HFFc6 (cell line): ENCODE data around the gene CISD1. TPM values are rescaled to one million over a fixed set of nuclear protein-coding genes. Genes with fewer than 3 reads are reported as not detected.

Source experiments
- DNase-seq: peaks from one replicate; pipeline ENCODE4 v3.0.0-alpha.2; 2018
- H3K27ac Mint-ChIP-seq: 2 replicates; pipeline ENCODE4 v1.8.0; 2020; ENCODE audit warnings: mild to moderate bottlenecking, mixed read lengths
- H3K27me3 Mint-ChIP-seq: 2 replicates; pipeline ENCODE4 v1.8.0; 2021; ENCODE audit warnings: mild to moderate bottlenecking, moderate library complexity, mixed read lengths; ENCODE audit not compliant: insufficient read depth
- H3K36me3 Mint-ChIP-seq: 2 replicates; pipeline ENCODE4 v1.8.0; 2021; ENCODE audit warnings: low read depth, mixed read lengths
- H3K4me1 Mint-ChIP-seq: 2 replicates; pipeline ENCODE4 v1.8.0; 2020; ENCODE audit warnings: low read depth, mixed read lengths
- H3K4me3 Mint-ChIP-seq: 2 replicates; pipeline ENCODE4 v1.8.0; 2020; ENCODE audit warnings: mild to moderate bottlenecking, moderate library complexity, mixed read lengths
- H3K9me3 Mint-ChIP-seq: 2 replicates; pipeline ENCODE4 v1.8.0; 2020; ENCODE audit warnings: mild to moderate bottlenecking, mixed read lengths
- total RNA-seq, 6 experiments: library from RNA; stranded (reverse); fragmentation: NEBNext Ultra II Directional; extraction: Animal tissue kit (Norgen Biotek cat#: 25700); gene quantifications; 2 replicates in 1 of 6; 3 replicates in 5 of 6; pipeline ENCODE4 v1.2.3, GENCODE V29; 2021
- TF ChIP-seq, protein P1 (sequence below): fragments of 200-600 bp; sonication (generic); IDR thresholded peaks from 2 replicates; pipeline ENCODE4 v1.5.0; 2021; ENCODE audit warnings: antibody characterized with exemption, mild to moderate bottlenecking

The CISD1 gene
- total RNA-seq, 6 experiments from 2014 or later = 36.6 to 55.3 (median 43.8) TPM

DNA sequence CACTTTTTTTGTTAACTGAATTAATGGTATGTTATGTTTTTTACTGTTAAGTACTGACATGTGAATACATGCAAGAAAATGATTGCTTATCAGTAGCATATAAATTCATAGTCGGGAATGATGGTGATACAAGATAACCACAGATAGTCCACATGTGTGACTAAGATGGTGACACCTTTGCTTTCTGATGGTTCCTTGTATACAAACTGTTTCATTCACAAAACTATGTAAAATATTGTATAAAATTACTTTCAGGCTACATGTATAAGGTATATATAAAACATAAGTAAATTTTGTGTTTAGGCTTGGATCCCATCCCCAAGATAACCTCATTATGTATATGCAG, 10.0 kb downstream of the CISD1 start:
- Mint-ChIP-seq H3K4me3 (no peak overlapping the region), H3K27me3 (no peaks in the 10 kb centered on the region), H3K36me3 (peaks cover 21% of the 10 kb centered on the region), H3K4me1 (peaks cover 58% of the 10 kb centered on the region), H3K27ac (no peak overlapping the region), H3K9me3 (no peaks in the 10 kb centered on the region)
- DNase-seq = no peak
- TF ChIP-seq, protein P1, sequence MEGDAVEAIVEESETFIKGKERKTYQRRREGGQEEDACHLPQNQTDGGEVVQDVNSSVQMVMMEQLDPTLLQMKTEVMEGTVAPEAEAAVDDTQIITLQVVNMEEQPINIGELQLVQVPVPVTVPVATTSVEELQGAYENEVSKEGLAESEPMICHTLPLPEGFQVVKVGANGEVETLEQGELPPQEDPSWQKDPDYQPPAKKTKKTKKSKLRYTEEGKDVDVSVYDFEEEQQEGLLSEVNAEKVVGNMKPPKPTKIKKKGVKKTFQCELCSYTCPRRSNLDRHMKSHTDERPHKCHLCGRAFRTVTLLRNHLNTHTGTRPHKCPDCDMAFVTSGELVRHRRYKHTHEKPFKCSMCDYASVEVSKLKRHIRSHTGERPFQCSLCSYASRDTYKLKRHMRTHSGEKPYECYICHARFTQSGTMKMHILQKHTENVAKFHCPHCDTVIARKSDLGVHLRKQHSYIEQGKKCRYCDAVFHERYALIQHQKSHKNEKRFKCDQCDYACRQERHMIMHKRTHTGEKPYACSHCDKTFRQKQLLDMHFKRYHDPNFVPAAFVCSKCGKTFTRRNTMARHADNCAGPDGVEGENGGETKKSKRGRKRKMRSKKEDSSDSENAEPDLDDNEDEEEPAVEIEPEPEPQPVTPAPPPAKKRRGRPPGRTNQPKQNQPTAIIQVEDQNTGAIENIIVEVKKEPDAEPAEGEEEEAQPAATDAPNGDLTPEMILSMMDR = no peak

DNA sequence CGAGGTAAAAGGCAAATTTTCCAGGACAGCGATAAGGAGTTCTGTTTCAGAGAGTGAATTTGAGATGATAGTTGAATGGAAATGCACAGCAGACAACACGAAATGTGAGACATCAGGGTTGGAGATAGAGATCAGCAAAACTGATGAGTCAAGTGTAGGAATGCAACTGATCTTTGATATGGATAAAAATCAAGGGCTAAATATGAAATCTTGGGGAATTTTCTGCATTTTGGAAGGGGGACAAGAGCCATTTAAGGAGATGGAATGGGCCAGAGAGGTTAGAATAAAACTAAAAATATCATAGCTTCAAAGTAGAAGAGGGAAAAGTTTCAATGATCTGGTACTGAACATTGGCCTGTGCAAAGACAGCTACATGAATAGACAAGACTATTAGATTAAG, 11.5 kb downstream of the CISD1 start:
- H3K9me3 Mint-ChIP-seq = no peaks in the 10 kb centered on the region
- H3K36me3 Mint-ChIP-seq = peaks cover 21% of the 10 kb centered on the region
- no peaks in the 10 kb centered on the region for H3K27me3 Mint-ChIP-seq
- TF ChIP-seq, protein P1 = no peak
- H3K4me1 Mint-ChIP-seq = peaks cover 42% of the 10 kb centered on the region
- H3K27ac Mint-ChIP-seq = peak overlapping the region; percentile 41
- peak; percentile 61 for DNase-seq
- H3K4me3 Mint-ChIP-seq = peak overlapping the region; percentile 64

GRCh38 chr10:58281092-58281752, 12.3 kb downstream of the CISD1 start:
- peak overlapping the region; percentile 41 for H3K27ac Mint-ChIP-seq
- peaks cover 36% of the 10 kb centered on the region for H3K4me1 Mint-ChIP-seq
- H3K9me3 Mint-ChIP-seq = no peaks in the 10 kb centered on the region
- peak overlapping the region; percentile 64 for H3K4me3 Mint-ChIP-seq
- peak; percentile 13 for DNase-seq
- peaks cover 21% of the 10 kb centered on the region for H3K36me3 Mint-ChIP-seq
- H3K27me3 Mint-ChIP-seq = no peaks in the 10 kb centered on the region
- TF ChIP-seq, protein P1 = no peak

DNA sequence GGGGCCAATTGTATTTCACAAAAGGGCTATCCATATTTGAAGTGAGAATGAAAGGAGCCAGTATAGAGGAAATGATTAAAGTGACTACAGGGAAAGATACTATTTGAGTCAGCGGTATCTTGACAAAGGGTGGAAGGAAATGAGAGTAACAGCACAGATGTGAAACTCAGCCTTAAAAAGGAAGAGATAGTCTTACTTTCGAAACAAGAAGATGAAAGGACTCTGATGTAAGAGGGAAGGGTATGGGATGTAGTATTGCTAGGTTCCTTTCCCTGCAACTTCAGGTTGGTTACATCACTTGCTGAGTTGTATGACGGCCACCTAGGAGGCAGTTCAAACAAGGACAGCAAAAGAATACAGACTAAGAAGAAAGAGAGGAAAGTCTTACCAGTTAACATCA, 13.7 kb downstream of the CISD1 start:
- Mint-ChIP-seq H3K27ac (no peak overlapping the region), H3K27me3 (no peaks in the 10 kb centered on the region), H3K36me3 (peaks cover 21% of the 10 kb centered on the region), H3K4me1 (peaks cover 48% of the 10 kb centered on the region), H3K9me3 (no peaks in the 10 kb centered on the region), H3K4me3 (no peak overlapping the region)
- TF ChIP-seq, protein P1 = no peak
- no peak for DNase-seq

DNA sequence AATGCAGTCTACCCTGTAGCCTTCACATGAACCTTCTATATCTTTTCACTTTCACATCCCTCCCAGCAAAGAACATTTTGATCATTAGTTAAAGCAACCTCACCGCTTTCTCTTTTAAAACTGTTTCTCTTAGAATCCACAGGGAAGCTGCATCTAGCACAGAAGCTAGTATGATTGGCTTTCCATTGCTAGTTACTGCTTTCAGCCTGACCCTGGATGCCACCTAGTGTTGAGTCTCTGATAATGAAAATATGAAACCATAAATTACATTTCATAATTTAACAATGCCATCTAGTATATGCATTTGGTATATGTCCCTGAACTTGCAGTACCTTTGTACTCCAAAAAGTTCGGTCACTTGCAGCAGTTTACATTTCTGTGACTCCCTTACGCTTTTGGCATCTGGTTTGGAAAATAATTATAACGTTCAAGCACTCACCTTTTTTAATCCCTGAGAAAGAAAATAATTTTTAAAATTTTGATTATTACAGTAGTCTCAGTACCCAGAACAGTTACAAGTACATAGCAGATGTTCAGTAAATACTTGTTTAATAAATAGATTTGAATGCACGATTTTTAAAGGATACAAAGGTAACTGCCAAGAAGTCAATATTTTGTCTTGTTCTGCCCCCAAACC, 22.7 kb downstream of the CISD1 start:
- Mint-ChIP-seq H3K4me3 (no peak overlapping the region), H3K27ac (peak overlapping the region; percentile 10; the same call in 1 of the 2 replicates), H3K9me3 (no peaks in the 10 kb centered on the region), H3K27me3 (no peaks in the 10 kb centered on the region), H3K36me3 (no peaks in the 10 kb centered on the region), H3K4me1 (peaks cover 15% of the 10 kb centered on the region; the same call in 1 of the 2 replicates)
- TF ChIP-seq, protein P1 = peak; percentile 88
- peak; percentile 47 for DNase-seq
